Upper lobe of right lung (tissue), 1 donor: Measurements from ENCODE around the gene POFUT1. TPM values are rescaled to one million over a fixed set of nuclear protein-coding genes. Genes with fewer than 3 reads are reported as not detected.
"Not testable (repeated sequence)": the region's sequence is repeated elsewhere in the genome, so short reads cannot be mapped to it uniquely, and the experiment has no call there.

ENCODE experiments used
- ATAC-seq: fragments of 200-7000 bp; cut with Tn5 transposase; one replicate; pipeline ENCODE4 v1.9.1; 2020; ENCODE audit warnings: mild to moderate bottlenecking, moderate library complexity
- DNase-seq: peaks from one replicate; pipeline ENCODE4 v3.0.0-alpha.2; 2020
- H3K27ac ChIP-seq: fragments of 200-600 bp; one replicate; pipeline ENCODE4 v1.8.0; 2022
- H3K27me3 ChIP-seq: fragments of 200-600 bp; one replicate; pipeline ENCODE4 v1.8.0; 2022; ENCODE audit warnings: mild to moderate bottlenecking
- H3K36me3 ChIP-seq: fragments of 200-600 bp; one replicate; pipeline ENCODE4 v1.8.0; 2022
- H3K4me1 ChIP-seq: fragments of 200-600 bp; one replicate; pipeline ENCODE4 v1.8.0; 2022
- H3K4me3 ChIP-seq: fragments of 200-600 bp; one replicate; pipeline ENCODE4 v1.8.0; 2022; ENCODE audit warnings: mild to moderate bottlenecking
- H3K9me3 ChIP-seq: fragments of 200-600 bp; one replicate; pipeline ENCODE4 v1.8.0; 2022
- intact Hi-C: fragments of 100-400 bp; cut with DNase I; formaldehyde crosslinking; loops from one replicate; pipeline ENCODE4 v1.11.0; 2022
- total RNA-seq: library from RNA; stranded (reverse); fragmentation: NEBNext Ultra II Directional; extraction: Animal tissue kit (Norgen Biotek cat#: 25700); gene quantifications from one replicate; pipeline ENCODE4 v1.2.1, GENCODE V29; 2021
- TF ChIP-seq, protein P1 (sequence below): fragments of 200-600 bp; IDR thresholded peaks from one replicate; pipeline ENCODE4 v1.8.0; 2022; ENCODE audit warnings: antibody characterized with exemption
- donor health status: DM: no; HTN: yes; CAD: no; lungs with severe emphysema.

Gene POFUT1
- total RNA-seq, 1 donor from 2014 or later: 31.5 TPM

DNA sequence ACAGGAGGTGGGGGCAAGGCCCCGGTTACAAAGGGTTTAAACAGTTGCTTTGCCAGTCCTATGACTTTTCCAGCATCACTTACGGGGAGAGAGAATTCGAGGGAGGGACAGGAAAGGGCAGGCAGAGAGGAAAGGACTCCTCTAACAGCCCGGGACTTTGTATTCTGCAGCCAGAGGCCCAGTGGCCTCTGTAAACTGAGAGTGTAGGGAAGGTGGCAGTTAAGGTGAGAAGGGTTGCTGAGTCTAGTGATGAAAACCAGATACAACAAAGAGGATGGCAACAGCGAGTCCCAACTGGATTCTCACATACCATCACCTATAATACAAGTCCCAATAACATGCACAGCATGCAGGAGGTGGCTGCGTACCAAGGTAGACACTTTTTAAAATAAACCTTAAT, 13.7 kb upstream of the POFUT1 start:
- Histone ChIP-seq H3K4me3 (no peak overlapping the region), H3K9me3 (no peaks in the 10 kb centered on the region), H3K4me1 (peaks cover 31% of the 10 kb centered on the region), H3K36me3 (peaks cover 45% of the 10 kb centered on the region), H3K27me3 (no peaks in the 10 kb centered on the region), H3K27ac (peak overlapping the region; percentile 6)
- DNase-seq: no peak
- intact Hi-C loops: no loop called here
- TF ChIP-seq, protein P1, sequence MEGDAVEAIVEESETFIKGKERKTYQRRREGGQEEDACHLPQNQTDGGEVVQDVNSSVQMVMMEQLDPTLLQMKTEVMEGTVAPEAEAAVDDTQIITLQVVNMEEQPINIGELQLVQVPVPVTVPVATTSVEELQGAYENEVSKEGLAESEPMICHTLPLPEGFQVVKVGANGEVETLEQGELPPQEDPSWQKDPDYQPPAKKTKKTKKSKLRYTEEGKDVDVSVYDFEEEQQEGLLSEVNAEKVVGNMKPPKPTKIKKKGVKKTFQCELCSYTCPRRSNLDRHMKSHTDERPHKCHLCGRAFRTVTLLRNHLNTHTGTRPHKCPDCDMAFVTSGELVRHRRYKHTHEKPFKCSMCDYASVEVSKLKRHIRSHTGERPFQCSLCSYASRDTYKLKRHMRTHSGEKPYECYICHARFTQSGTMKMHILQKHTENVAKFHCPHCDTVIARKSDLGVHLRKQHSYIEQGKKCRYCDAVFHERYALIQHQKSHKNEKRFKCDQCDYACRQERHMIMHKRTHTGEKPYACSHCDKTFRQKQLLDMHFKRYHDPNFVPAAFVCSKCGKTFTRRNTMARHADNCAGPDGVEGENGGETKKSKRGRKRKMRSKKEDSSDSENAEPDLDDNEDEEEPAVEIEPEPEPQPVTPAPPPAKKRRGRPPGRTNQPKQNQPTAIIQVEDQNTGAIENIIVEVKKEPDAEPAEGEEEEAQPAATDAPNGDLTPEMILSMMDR: no peak
- no peak for ATAC-seq

DNA sequence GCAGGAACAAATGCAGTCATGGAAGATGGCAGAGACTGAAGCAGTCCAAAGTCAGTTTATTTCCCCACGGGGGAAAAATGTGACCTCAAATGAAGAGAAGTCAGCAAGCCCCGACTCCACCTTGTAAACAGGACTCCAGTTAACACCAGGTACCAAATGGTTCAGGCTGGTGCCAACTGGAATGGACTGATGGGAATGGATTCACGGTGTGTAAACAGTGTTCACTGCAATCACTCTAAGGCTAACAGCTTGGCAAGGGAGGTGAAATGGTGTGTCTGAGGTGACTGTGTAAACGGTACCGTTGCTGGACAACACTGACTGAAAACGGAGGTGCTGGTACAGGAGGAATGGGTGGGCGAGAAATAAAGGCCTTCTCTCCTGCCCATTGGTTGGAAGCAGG, 12.1 kb upstream of the POFUT1 start:
- Histone ChIP-seq H3K4me3 (no peak overlapping the region), H3K27me3 (no peaks in the 10 kb centered on the region), H3K4me1 (peaks cover 20% of the 10 kb centered on the region), H3K27ac (no peak overlapping the region), H3K9me3 (no peaks in the 10 kb centered on the region), H3K36me3 (peaks cover 60% of the 10 kb centered on the region)
- DNase-seq: no peak
- intact Hi-C loops: no loop called here
- TF ChIP-seq, protein P1: no peak
- ATAC-seq: peak; percentile 43

DNA sequence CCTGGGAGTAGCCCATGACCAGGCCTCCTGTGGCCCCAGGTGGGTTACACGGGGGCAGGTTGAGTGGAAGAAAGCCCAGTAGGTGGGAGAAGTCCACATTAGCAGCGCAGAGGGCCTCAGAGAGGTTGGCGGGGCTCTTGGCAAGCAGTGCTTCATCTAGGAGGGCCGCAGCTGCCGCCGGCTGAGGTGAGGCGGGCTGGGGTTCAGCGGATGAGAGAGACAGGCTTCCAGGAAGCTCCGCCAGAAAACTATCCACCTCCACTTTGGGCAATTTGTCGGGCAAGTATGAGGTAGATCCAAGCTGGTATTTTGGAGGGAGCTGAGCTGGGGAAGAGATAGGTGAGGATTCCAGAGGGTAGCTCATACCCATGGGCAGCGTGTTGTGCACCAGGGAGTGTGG, 11.1 kb upstream of the POFUT1 start:
- DNase-seq: not testable (repeated sequence)

DNA sequence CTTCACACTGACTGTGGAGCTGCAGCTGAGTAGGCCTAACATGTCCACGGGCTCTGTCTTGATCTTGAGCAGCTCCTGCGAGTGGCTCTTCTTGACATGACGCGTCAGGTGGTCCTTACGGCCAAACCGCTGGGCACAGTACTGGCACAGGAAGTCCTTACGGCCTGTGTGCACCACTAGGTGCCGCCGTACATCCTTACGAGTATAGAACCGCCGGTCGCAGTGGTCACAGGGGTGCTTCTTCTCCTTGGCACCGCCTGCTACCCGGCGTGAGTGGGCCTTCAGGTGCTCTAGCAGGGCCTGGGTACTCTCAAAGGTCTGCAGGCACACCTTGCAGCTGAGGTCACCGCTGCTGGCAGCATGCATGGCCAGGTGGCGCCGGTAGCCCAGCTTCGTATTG, 10.5 kb upstream of the POFUT1 start:
- H3K27me3 ChIP-seq, H3K27ac ChIP-seq, ATAC-seq, H3K4me3 ChIP-seq, intact Hi-C loops, H3K9me3 ChIP-seq, DNase-seq: not testable (repeated sequence)
- Histone ChIP-seq H3K36me3 (peaks cover 75% of the 10 kb centered on the region), H3K4me1 (peaks cover 21% of the 10 kb centered on the region)

More for the DNA sequence above, 11.1 kb upstream of the POFUT1 start:
- H3K4me3 ChIP-seq, H3K9me3 ChIP-seq, ATAC-seq, intact Hi-C loops, H3K27me3 ChIP-seq, H3K27ac ChIP-seq: not testable (repeated sequence)
- H3K36me3 ChIP-seq: peaks cover 71% of the 10 kb centered on the region
- peaks cover 21% of the 10 kb centered on the region for H3K4me1 ChIP-seq

DNA sequence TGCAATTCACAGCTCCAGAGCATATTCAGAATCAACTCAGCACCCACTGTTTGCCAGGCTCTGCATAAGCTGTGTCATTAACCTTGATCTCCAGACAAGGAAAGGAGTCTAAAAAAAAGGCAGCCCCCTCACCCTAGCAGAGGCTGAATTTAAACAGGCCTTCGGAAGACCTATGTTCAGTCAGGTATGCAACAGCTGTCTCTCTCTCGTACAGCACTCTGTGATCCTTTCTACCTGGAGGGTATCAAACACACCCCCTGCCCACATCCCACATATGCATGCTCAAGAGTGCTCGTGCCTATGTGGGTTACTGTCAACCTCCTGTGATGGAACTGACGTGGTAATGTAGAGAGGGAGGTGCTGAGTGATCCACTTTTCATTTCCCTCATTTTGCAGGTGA, 8.7 kb upstream of the POFUT1 start:
- Histone ChIP-seq H3K4me3 (no peak overlapping the region), H3K4me1 (peaks cover 28% of the 10 kb centered on the region), H3K27ac (no peak overlapping the region), H3K27me3 (no peaks in the 10 kb centered on the region), H3K36me3 (peaks cover 75% of the 10 kb centered on the region), H3K9me3 (no peaks in the 10 kb centered on the region)
- DNase-seq (no peak), ATAC-seq (no peak)
- TF ChIP-seq, protein P1: no peak
- intact Hi-C loops: no loop called here

DNA sequence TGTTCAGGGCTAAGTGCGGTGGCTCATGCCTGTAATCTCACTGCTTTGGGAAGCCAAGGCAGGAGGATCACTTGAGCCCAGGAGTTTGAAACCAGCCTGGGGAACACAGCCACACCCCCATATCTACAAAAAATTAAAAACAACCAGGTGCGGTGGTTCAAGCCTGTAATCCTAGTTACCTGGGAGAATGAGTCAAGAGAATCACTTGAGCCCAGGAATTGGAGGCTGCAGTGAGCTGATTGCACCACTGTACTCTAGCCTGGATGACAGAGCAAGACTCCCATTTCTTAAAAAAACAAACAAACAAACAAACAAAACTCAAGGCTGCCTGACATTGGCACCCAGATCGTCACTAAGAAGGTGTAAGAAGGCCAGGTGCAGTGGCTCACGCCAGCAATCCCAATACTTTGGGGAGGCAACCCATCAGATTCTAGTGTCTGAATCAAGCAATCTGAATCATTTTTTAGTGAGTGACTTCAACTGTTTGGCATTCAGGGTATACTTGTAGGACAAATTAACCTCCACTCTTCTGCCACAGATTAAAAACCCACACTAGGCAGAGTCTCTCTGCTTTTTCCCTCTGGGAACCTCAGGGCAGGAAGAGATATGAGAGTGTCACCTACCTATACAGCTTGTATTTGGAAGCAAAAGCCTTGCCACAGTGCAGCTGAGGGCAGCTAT, 6.2 kb upstream of the POFUT1 start:
- H3K27me3 ChIP-seq: no peaks in the 10 kb centered on the region
- H3K4me3 ChIP-seq: no peak overlapping the region
- peak overlapping the region; percentile 92 for H3K27ac ChIP-seq
- ATAC-seq: peak; percentile 34
- no peak for DNase-seq
- H3K9me3 ChIP-seq: no peaks in the 10 kb centered on the region
- peaks cover 54% of the 10 kb centered on the region for H3K36me3 ChIP-seq
- intact Hi-C loops: no loop called here
- TF ChIP-seq, protein P1: no peak
- H3K4me1 ChIP-seq: peaks cover 51% of the 10 kb centered on the region

DNA sequence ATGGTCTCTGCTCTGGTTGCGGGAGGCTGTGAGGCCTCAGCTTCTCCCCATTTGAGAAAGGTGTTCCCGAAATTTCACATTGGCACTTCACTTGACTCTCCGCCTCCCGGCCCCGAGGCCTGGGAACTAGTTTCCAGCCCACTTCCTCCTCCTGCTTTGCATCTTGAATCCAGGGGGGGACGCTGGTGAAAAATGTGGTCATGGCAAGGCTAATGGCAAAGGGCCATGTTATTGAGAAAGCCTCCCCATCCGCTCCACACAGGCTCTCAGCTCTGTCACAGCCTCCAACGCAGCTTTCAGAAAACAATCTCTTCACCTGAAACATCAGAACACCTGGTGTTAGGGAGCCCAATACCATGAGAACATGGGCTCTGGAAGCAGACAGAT, 5.7 kb upstream of the POFUT1 start:
- Histone ChIP-seq H3K9me3 (no peaks in the 10 kb centered on the region), H3K27ac (peak overlapping the region; percentile 92), H3K36me3 (peaks cover 49% of the 10 kb centered on the region), H3K27me3 (no peaks in the 10 kb centered on the region), H3K4me3 (no peak overlapping the region), H3K4me1 (peaks cover 55% of the 10 kb centered on the region)
- ATAC-seq: peak; percentile 63
- DNase-seq: peak; percentile 72
- TF ChIP-seq, protein P1: no peak
- intact Hi-C loops: no loop called here
